K562 (cell line): ENCODE data around the gene SLC4A5. TPM values are rescaled to one million over a fixed set of nuclear protein-coding genes. Genes with fewer than 3 reads are reported as not detected.
A peak's percentile ranks its signal among the peaks of the same experiment; 100 is the strongest.

ENCODE experiments used
- ILF3 ChIP-seq: fragments of 450-650 bp; IDR thresholded peaks from 2 replicates; pipeline ENCODE4 v1.6.1; 2018; ENCODE audit warnings: antibody characterized with exemption, mild to moderate bottlenecking, moderate library complexity, borderline replicate concordance
- KHSRP ChIP-seq: fragments of 450-650 bp; IDR thresholded peaks from 2 replicates; pipeline ENCODE4 v1.6.1; 2017
- MECOM ChIP-seq: fragments of 250-450 bp; sonication (Bioruptor Pico); IDR thresholded peaks from 2 replicates; pipeline ENCODE4 v1.8.0; 2022; ENCODE audit warnings: inconsistent platforms
- REST ChIP-seq, 2 experiments: fragments of 450-650 bp; formaldehyde crosslinking in 1 of 2; IDR thresholded peaks; 2 replicates each; pipeline versions ENCODE4 v1.4.0 to v1.6.1; 2014 to 2020; ENCODE audit warnings: mild to moderate bottlenecking in 2 of 2, borderline replicate concordance in 1 of 2, low read depth in 1 of 2
- SMC3 ChIP-seq: conservative IDR thresholded peaks from 2 replicates; pipeline ENCODE4 v1.6.1; 2011; ENCODE audit warnings: low read depth, low read length, improper control_type of control experiment; ENCODE audit not compliant: insufficient read depth
- TEAD4 ChIP-seq, 2 experiments: sonication (generic) in 1 of 2; formaldehyde crosslinking in 1 of 2; IDR thresholded peaks; 2 replicates each; pipeline versions ENCODE4 v1.6.1 to v1.8.0; 2012 to 2022; ENCODE audit warnings: borderline replicate concordance in 1 of 2, inconsistent platforms in 1 of 2, low read length in 1 of 2, mild to moderate bottlenecking in 1 of 2, missing genetic modification reagents in 1 of 2
- ZNF592 ChIP-seq: fragments of 450-650 bp; IDR thresholded peaks from 2 replicates; pipeline ENCODE4 v1.6.1; 2017; ENCODE audit warnings: antibody characterized with exemption, mild to moderate bottlenecking
- polyA plus RNA-seq, 8 experiments: library from polyadenylated mRNA; depleted of rRNA in 4 of 8; stranded (reverse) in 5 of 8; unstranded in 3 of 8; fragments of >200 nt; fragmentation: Nextera tagmentation in 2 of 8; fragmentation: Illumina TruSeq in 1 of 8; extraction: Ambion mirVana in 2 of 8; extraction: Trizol in 1 of 8; gene quantifications; 2 replicates each; pipeline versions ENCODE4 v1.2.1 to v1.2.3, GENCODE V29; 2011 to 2014; ENCODE audit warnings: inconsistent platforms in 1 of 8, missing spikeins in 1 of 8
- total RNA-seq, 7 experiments: library from RNA; depleted of rRNA in 6 of 7; stranded (reverse); fragments of >200 nt in 6 of 7; fragmentation: Illumina TruSeq in 2 of 7; extraction: Trizol in 2 of 7; gene quantifications; 2 replicates each; pipeline versions ENCODE4 v1.2.1 to v1.2.3, GENCODE V29; 2011 to 2021; ENCODE audit warnings: low replicate concordance in 1 of 7

SLC4A5 gene
- total and polyA plus RNA-seq, 9 of the 15 experiments (the other 6 are each of a cell fraction or from before 2014, with no cell fraction given) = 0.03 to 0.77 (median 0.14) TPM; not detected in 1

- TF ChIP-seq ZNF592 (no peak), REST (IDR thresholded peaks at IDR 0.05; ENCODE audit: borderline replicate concordance) (peak; percentile 51; the same call in 1 of the 2 replicates), REST (CRISPR knock-in tag; IDR thresholded peaks at IDR 0.05; ENCODE audit: low read depth) (no peak), ILF3 (no peak), TEAD4 (IDR thresholded peaks at IDR 0.05; ENCODE audit: low read length) (no peak), TEAD4 (CRISPR knock-in tag; IDR thresholded peaks at IDR 0.05; ENCODE audit: borderline replicate concordance) (no peak), SMC3 (peak; percentile 29; the same call in 1 of the 2 replicates), KHSRP (no peak), MECOM (CRISPR knock-in tag) (no peak)
Observed at GRCh38 chr2:74333175-74333574, 10.0 kb downstream of the SLC4A5 start (continued).
